Measurements from ENCODE around the gene KCNC1.

The KCNC1 gene

GRCh38 chr11:17734418-17734911 lies at the start of gene KCNC1:
TSS of gene KCNC1 (plus strand) at chr11:17734781. CDS start at chr11:17736003, 1,222 bp downstream.
- no peak for DNase-seq (ENCODE audit: low spot score)

- DNase-seq (ENCODE audit: low spot score): no peak
Observed at GRCh38 chr11:17686231-17686980, 48.2 kb upstream of the KCNC1 start.

- DNase-seq (ENCODE audit: low spot score): no peak
Observed at GRCh38 chr11:17687946-17688670, 46.5 kb upstream of the KCNC1 start.

GRCh38 chr11:17691550-17691949 lies 43.0 kb upstream of the KCNC1 start:
- DNase-seq (ENCODE audit: low spot score): no peak

- DNase-seq (ENCODE audit: low spot score): no peak
Observed at GRCh38 chr11:17691976-17692375, 42.6 kb upstream of the KCNC1 start.

- no peak for DNase-seq (ENCODE audit: low spot score)
Observed at GRCh38 chr11:17692931-17693330, 41.6 kb upstream of the KCNC1 start.

GRCh38 chr11:17693531-17693930 lies 41.0 kb upstream of the KCNC1 start:
- no peak for DNase-seq (ENCODE audit: low spot score)

- DNase-seq (ENCODE audit: low spot score): no peak
Observed at GRCh38 chr11:17694494-17695110, 40.0 kb upstream of the KCNC1 start.

GRCh38 chr11:17695454-17696441 lies 38.8 kb upstream of the KCNC1 start:
- no peak for DNase-seq (ENCODE audit: low spot score)

- no peak for DNase-seq (ENCODE audit: low spot score)
Observed at GRCh38 chr11:17696741-17697140, 37.8 kb upstream of the KCNC1 start.

GRCh38 chr11:17697175-17697949 lies 37.2 kb upstream of the KCNC1 start:
- no peak for DNase-seq (ENCODE audit: low spot score)

- no peak for DNase-seq (ENCODE audit: low spot score)
Observed at GRCh38 chr11:17699147-17700114, 35.1 kb upstream of the KCNC1 start.

- no peak for DNase-seq (ENCODE audit: low spot score)
Observed at GRCh38 chr11:17700991-17701390, 33.6 kb upstream of the KCNC1 start.

- DNase-seq (ENCODE audit: low spot score): no peak
Observed at GRCh38 chr11:17702876-17703275, 31.7 kb upstream of the KCNC1 start.

GRCh38 chr11:17703951-17704350 lies 30.6 kb upstream of the KCNC1 start:
- peak; percentile 84 for DNase-seq (ENCODE audit: low spot score)

- DNase-seq (ENCODE audit: low spot score): no peak
Observed at GRCh38 chr11:17707830-17708229, 26.8 kb upstream of the KCNC1 start.

GRCh38 chr11:17711836-17712235 lies 22.7 kb upstream of the KCNC1 start:
- DNase-seq (ENCODE audit: low spot score): no peak

GRCh38 chr11:17713851-17714250 lies 20.7 kb upstream of the KCNC1 start:
- no peak for DNase-seq (ENCODE audit: low spot score)

- no peak for DNase-seq (ENCODE audit: low spot score)
Observed at GRCh38 chr11:17714356-17714854, 20.2 kb upstream of the KCNC1 start.

Data from NAMALWA (cell line).